H1 (cell line): Measurements from ENCODE around the gene ADARB2. TPM values are rescaled to one million over a fixed set of nuclear protein-coding genes. Genes with fewer than 3 reads are reported as not detected.

Experiments used
- CTCF ChIA-PET: fragments of 300-600 bp; sonication (Branson Sonifier 250); formaldehyde crosslinking; loops from one replicate; lab custom pipeline; 2021; ENCODE audit not compliant: partially characterized antibody; lab: Charles Lee
- POLR2A ChIA-PET: fragments of 300-600 bp; sonication (Branson Sonifier 250); formaldehyde crosslinking; loops from one replicate; lab custom pipeline; 2021; ENCODE audit warnings: inconsistent platforms; ENCODE audit not compliant: partially characterized antibody; lab: Charles Lee
- DNase-seq, 2 experiments: peaks; one replicate each; pipeline versions ENCODE4 v3.0.0 to v3.0.0-alpha.2; 2010 to 2022; ENCODE audit warnings: low spot score in 2 of 2, low read depth in 1 of 2, mixed read lengths in 1 of 2
- FAIRE-seq: peaks from 2 replicates; lab custom pipeline; 2011; peaks lifted over from hg19 to GRCh38; lab: Jason Lieb, UNC
- H2AFZ ChIP-seq: 2 replicates; pipeline ENCODE4 v1.8.1; 2012; ENCODE audit warnings: low read length, inconsistent platforms
- H2AK5ac ChIP-seq: 2 replicates; pipeline ENCODE4 v1.6.1; 2013; ENCODE audit warnings: low read depth, low read length
- H2BK120ac ChIP-seq: replicated peaks from 2 replicates; pipeline ENCODE3; 2013; ENCODE audit warnings: low read depth, low read length, inconsistent platforms
- H2BK12ac ChIP-seq: 2 replicates; pipeline ENCODE4 v1.6.1; 2013; ENCODE audit warnings: low read depth, low read length
- H2BK15ac ChIP-seq: 2 replicates; pipeline ENCODE4 v1.6.1; 2013; ENCODE audit warnings: low read length
- H2BK20ac ChIP-seq: 2 replicates; pipeline ENCODE4 v1.6.1; 2013; ENCODE audit warnings: low read length
- H2BK5ac ChIP-seq: 2 replicates; pipeline ENCODE4 v1.6.1; 2013; ENCODE audit warnings: low read depth, low read length
- H3K14ac ChIP-seq: 2 replicates; pipeline ENCODE4 v1.6.1; 2013; ENCODE audit warnings: inconsistent platforms; ENCODE audit not compliant: insufficient read length
- H3K18ac ChIP-seq: 2 replicates; pipeline ENCODE4 v1.6.1; 2013; ENCODE audit warnings: low read length; ENCODE audit errors: extremely low read depth
- H3K23ac ChIP-seq: 2 replicates; pipeline ENCODE4 v1.6.1; 2013; ENCODE audit warnings: inconsistent platforms; ENCODE audit not compliant: insufficient read length
- H3K23me2 ChIP-seq: 2 replicates; pipeline ENCODE4 v1.6.1; 2013; ENCODE audit warnings: low read depth, low read length
- H3K27ac ChIP-seq: 2 replicates; pipeline ENCODE4 v1.6.1; 2011; ENCODE audit warnings: low read depth, low read length, inconsistent platforms
- H3K27me3 ChIP-seq, 4 experiments: replicated peaks in 1 of 4; 1 replicate in 1 of 4; 2 replicates in 3 of 4; pipeline versions ENCODE4 v1.6.1 to v1.8.1; 2011 to 2013; ENCODE audit warnings: low read length in 3 of 4, mild to moderate bottlenecking in 3 of 4, inconsistent platforms in 2 of 4, mixed read lengths in 2 of 4, moderate library complexity in 1 of 4; ENCODE audit not compliant: control insufficient read depth in 3 of 4, insufficient read depth in 3 of 4; ENCODE audit errors: extremely low read depth in 1 of 4
- H3K36me3 ChIP-seq, 4 experiments: 2 replicates each; pipeline versions ENCODE4 v1.6.1 to v1.8.1; 2011 to 2013; ENCODE audit warnings: mild to moderate bottlenecking in 4 of 4, low read length in 3 of 4, moderate library complexity in 2 of 4, control low read depth in 1 of 4, inconsistent platforms in 1 of 4; ENCODE audit not compliant: insufficient read depth in 4 of 4, control insufficient read depth in 2 of 4
- H3K4ac ChIP-seq: replicated peaks from 2 replicates; pipeline ENCODE3; 2013; ENCODE audit warnings: low read length, low read depth, mixed read lengths, inconsistent platforms; ENCODE audit not compliant: insufficient read length
- H3K4me1 ChIP-seq, 4 experiments: replicated peaks in 1 of 4; 1 replicate in 1 of 4; 2 replicates in 3 of 4; pipeline versions ENCODE4 v1.6.1 to v1.8.1; 2011 to 2013; ENCODE audit warnings: low read length in 3 of 4, inconsistent platforms in 2 of 4, mixed read lengths in 1 of 4; ENCODE audit not compliant: insufficient read depth in 4 of 4, control insufficient read depth in 3 of 4
- H3K4me2 ChIP-seq, 2 experiments: 2 replicates each; pipeline versions ENCODE4 v1.6.1 to v1.8.1; 2011 to 2013; ENCODE audit warnings: low read depth in 2 of 2, low read length in 2 of 2, control low read depth in 1 of 2, inconsistent platforms in 1 of 2, mild to moderate bottlenecking in 1 of 2; ENCODE audit not compliant: insufficient read depth in 1 of 2
- H3K4me3 ChIP-seq, 4 experiments: fragments of 200-600, 300-600 bp in 1 of 4; sonication (generic), shearing (Covaris generic), sonication (Bioruptor Twin) in 1 of 4; 2 replicates each; pipeline versions ENCODE4 v1.5.1 to v1.8.1; 2011 to 2016; ENCODE audit warnings: low read length in 4 of 4, low read depth in 3 of 4, control low read depth in 2 of 4, inconsistent platforms in 2 of 4, mild to moderate bottlenecking in 2 of 4, mixed read lengths in 1 of 4, moderate library complexity in 1 of 4; ENCODE audit not compliant: insufficient read depth in 2 of 4; ENCODE audit errors: extremely low read depth in 1 of 4
- H3K56ac ChIP-seq: replicated peaks from 2 replicates; pipeline ENCODE3; 2013; ENCODE audit warnings: low read depth, mild to moderate bottlenecking, mixed read lengths, low read length, inconsistent platforms; ENCODE audit not compliant: insufficient read length
- H3K79me1 ChIP-seq: 2 replicates; pipeline ENCODE4 v1.6.1; 2013; ENCODE audit warnings: low read depth, low read length, control low read depth
- H3K79me2 ChIP-seq, 2 experiments: 2 replicates each; pipeline versions ENCODE4 v1.6.1 to v1.8.1; 2012 to 2013; ENCODE audit warnings: low read length in 2 of 2, mild to moderate bottlenecking in 2 of 2, inconsistent platforms in 1 of 2; ENCODE audit not compliant: insufficient read depth in 2 of 2, control insufficient read depth in 1 of 2
- H3K9ac ChIP-seq, 4 experiments: replicated peaks in 1 of 4; 1 replicate in 1 of 4; 2 replicates in 3 of 4; pipeline versions ENCODE4 v1.6.1 to v1.8.1; 2011 to 2013; ENCODE audit warnings: low read depth in 3 of 4, low read length in 3 of 4, control low read depth in 2 of 4, mild to moderate bottlenecking in 2 of 4, moderate library complexity in 2 of 4, inconsistent platforms in 1 of 4; ENCODE audit errors: extremely low read depth in 1 of 4
- H3K9me3 ChIP-seq, 2 experiments: 2 replicates each; pipeline versions ENCODE4 v1.6.1 to v1.8.1; 2012 to 2013; ENCODE audit warnings: mild to moderate bottlenecking in 2 of 2, moderate library complexity in 2 of 2, control low read depth in 1 of 2, inconsistent platforms in 1 of 2, low read depth in 1 of 2, low read length in 1 of 2, mixed read lengths in 1 of 2; ENCODE audit not compliant: insufficient read depth in 2 of 2
- H4K20me1 ChIP-seq, 2 experiments: replicated peaks in 1 of 2; 2 replicates each; pipeline versions ENCODE3 to v1.8.1; 2011 to 2013; ENCODE audit warnings: inconsistent platforms in 2 of 2, low read length in 2 of 2, mild to moderate bottlenecking in 1 of 2; ENCODE audit not compliant: insufficient read depth in 2 of 2, control insufficient read depth in 1 of 2
- H4K5ac ChIP-seq: 2 replicates; pipeline ENCODE4 v1.6.1; 2013; ENCODE audit warnings: low read length, low read depth, mixed read lengths, inconsistent platforms; ENCODE audit not compliant: insufficient read length
- H4K8ac ChIP-seq: 2 replicates; pipeline ENCODE4 v1.8.0; 2013; ENCODE audit warnings: mild to moderate bottlenecking, moderate library complexity, low read length, inconsistent platforms; ENCODE audit not compliant: insufficient read depth; ENCODE audit errors: extremely low read depth
- H4K91ac ChIP-seq: replicated peaks from 2 replicates; pipeline ENCODE3; 2013; ENCODE audit warnings: low read length, mixed read lengths, inconsistent platforms; ENCODE audit not compliant: insufficient read length
- EGR1 ChIP-seq: IDR thresholded peaks from 2 replicates; pipeline ENCODE4 v1.6.1; 2011; ENCODE audit warnings: low read depth, low read length, borderline replicate concordance
- JUN ChIP-seq: IDR thresholded peaks from 2 replicates; pipeline ENCODE4 v1.6.1; 2011; ENCODE audit warnings: low read depth, mild to moderate bottlenecking, improper control_type of control experiment, low read length
- RXRA ChIP-seq: IDR thresholded peaks from 2 replicates; pipeline ENCODE4 v1.6.1; 2011; ENCODE audit warnings: low read depth, mild to moderate bottlenecking, low read length, moderate library complexity; ENCODE audit not compliant: insufficient read depth
- SIN3A ChIP-seq, 2 experiments: IDR thresholded peaks in 1 of 2; conservative IDR thresholded peaks in 1 of 2; 2 replicates each; pipeline ENCODE4 v1.6.1; 2011 to 2012; ENCODE audit warnings: low read length in 2 of 2, improper control_type of control experiment in 1 of 2, low read depth in 1 of 2, mild to moderate bottlenecking in 1 of 2
- SUZ12 ChIP-seq: fragments of 200-600 bp; sonication (generic); IDR thresholded peaks from 2 replicates; pipeline ENCODE4 v1.6.1; 2012; ENCODE audit warnings: mild to moderate bottlenecking, inconsistent platforms, low read length, moderate library complexity, mixed read lengths
- WGBS, 2 experiments: shearing (Covaris generic) in 1 of 2; methylation state at CpG; one replicate each; pipeline versions ENCODE4 v1.1.6 to v1.1.7; 2013 to 2015; ENCODE audit warnings: low lambda C conversion rate in 2 of 2, mixed read lengths in 2 of 2, inconsistent platforms in 1 of 2, low coverage in 1 of 2, missing lambda C conversion rate in 1 of 2; ENCODE audit not compliant: insufficient replicate concordance in 2 of 2, insufficient coverage in 1 of 2, insufficient read length in 1 of 2; ENCODE audit errors: extremely low coverage in 1 of 2, missing lambda C conversion rate in 1 of 2; 5-methylcytosine and 5-hydroxymethylcytosine counted together
- polyA plus RNA-seq, 7 experiments: library from polyadenylated mRNA; depleted of rRNA in 3 of 7; stranded (reverse) in 5 of 7; unstranded in 2 of 7; fragments of >200 nt in 5 of 7; fragments of 200-250 nt in 2 of 7; gene quantifications; 1 replicate in 5 of 7; 2 replicates in 1 of 7; 4 replicates in 1 of 7; pipeline versions ENCODE4 v1.2.1 to v1.2.3, GENCODE V29; 2011 to 2013; ENCODE audit warnings: missing spikeins in 2 of 7, mixed read lengths in 2 of 7
- total RNA-seq: library from RNA; stranded (reverse); fragmentation: NEBNext Ultra II Directional; extraction: Animal tissue kit (Norgen Biotek cat#: 25700); gene quantifications from 2 replicates; pipeline ENCODE4 v1.2.1, GENCODE V29; 2021
- TF ChIP-seq, protein P1 (sequence below): IDR thresholded peaks from 2 replicates; pipeline ENCODE4 v1.6.1; 2011; ENCODE audit warnings: low read depth, mild to moderate bottlenecking, low read length; ENCODE audit not compliant: insufficient read depth
- TF ChIP-seq, protein P2 (sequence below): IDR thresholded peaks from 2 replicates; pipeline ENCODE4 v1.6.1; 2011; ENCODE audit warnings: low read length, improper control_type of control experiment

ADARB2 gene
- total and polyA plus RNA-seq, 2 of the 8 experiments (the other 6 are each of a cell fraction or from before 2014, with no cell fraction given) = 2.2 to 2.8 TPM

DNA sequence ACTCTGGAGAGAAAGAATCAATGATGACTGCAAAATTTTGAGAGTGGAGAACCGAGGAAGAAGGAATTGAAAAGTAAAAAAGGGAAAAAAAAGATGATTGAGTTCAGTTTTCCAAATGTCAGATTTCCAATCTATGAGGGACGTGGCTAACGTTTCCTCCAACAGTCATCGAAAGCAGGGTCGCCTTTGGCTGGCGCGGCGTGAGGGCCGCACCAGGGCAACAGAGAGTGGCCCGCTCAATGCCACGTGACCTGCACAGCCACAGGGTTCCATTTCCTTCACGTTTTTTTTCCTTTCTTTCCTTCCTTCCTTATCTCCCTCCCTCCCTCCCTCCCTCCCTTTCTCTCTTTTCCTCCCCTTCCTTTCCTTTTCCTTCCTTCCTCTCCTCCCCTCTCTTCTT is 579.3 kb downstream of the ADARB2 start:
- H3K4me3 ChIP-seq = no peak overlapping the region
- H3K79me1 ChIP-seq = no peaks in the 10 kb centered on the region
- ChIA-PET POLR2A (interaction anchor here (1.7 kb wide), 1 partner anchor 10 kb away, joined by 3 read pairs; no protein-coding TSS in a partner anchor), CTCF (no interaction called here)
- 90% methylated on average over 11 of the region's 12 CpGs; no CpG with 5 or more reads in 1 of the 2 experiments for WGBS, 2 experiments
- H3K27ac ChIP-seq = no peak overlapping the region
- H3K4me1 ChIP-seq = no peaks in the 10 kb centered on the region; a peak in 1 of 7 replicates
- H3K23ac ChIP-seq = no peak overlapping the region
- no peaks in the 10 kb centered on the region for H3K9me3 ChIP-seq
- H3K36me3 ChIP-seq = no peaks in the 10 kb centered on the region
- no peaks in the 10 kb centered on the region for H3K79me2 ChIP-seq
- H3K4me2 ChIP-seq = no peak overlapping the region
- peaks cover 0 to 4% (median 0%) of the 10 kb centered on the region in 4 experiments; a peak in 2 of 7 replicates for H3K27me3 ChIP-seq
- no peak overlapping the region for H3K9ac ChIP-seq
- H3K4ac ChIP-seq = no peak overlapping the region
- no peak overlapping the region for H2BK5ac ChIP-seq
- H3K56ac ChIP-seq = no peak overlapping the region
- no peak overlapping the region for H2AK5ac ChIP-seq
- H2BK120ac ChIP-seq = no peak overlapping the region
- no peak overlapping the region for H4K5ac ChIP-seq
- TF ChIP-seq, protein P1, sequence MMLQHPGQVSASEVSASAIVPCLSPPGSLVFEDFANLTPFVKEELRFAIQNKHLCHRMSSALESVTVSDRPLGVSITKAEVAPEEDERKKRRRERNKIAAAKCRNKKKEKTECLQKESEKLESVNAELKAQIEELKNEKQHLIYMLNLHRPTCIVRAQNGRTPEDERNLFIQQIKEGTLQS = no peak
- TF ChIP-seq, protein P2, sequence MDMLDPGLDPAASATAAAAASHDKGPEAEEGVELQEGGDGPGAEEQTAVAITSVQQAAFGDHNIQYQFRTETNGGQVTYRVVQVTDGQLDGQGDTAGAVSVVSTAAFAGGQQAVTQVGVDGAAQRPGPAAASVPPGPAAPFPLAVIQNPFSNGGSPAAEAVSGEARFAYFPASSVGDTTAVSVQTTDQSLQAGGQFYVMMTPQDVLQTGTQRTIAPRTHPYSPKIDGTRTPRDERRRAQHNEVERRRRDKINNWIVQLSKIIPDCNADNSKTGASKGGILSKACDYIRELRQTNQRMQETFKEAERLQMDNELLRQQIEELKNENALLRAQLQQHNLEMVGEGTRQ = no peak
- TF ChIP-seq SUZ12 (no peak), SIN3A (conservative IDR thresholded peaks at IDR 0.05 in 1 of 2, IDR thresholded peaks at IDR 0.05 in 1 of 2; ENCODE audit: low read depth in 1 of 2, low read length in 2 of 2) (no peak), EGR1 (no peak), RXRA (no peak), JUN (no peak)
- no peak overlapping the region for H2BK15ac ChIP-seq
- no peak for DNase-seq
- no peaks in the 10 kb centered on the region for H3K23me2 ChIP-seq
- H4K20me1 ChIP-seq = no peaks in the 10 kb centered on the region
- no peak overlapping the region for H4K91ac ChIP-seq
- H3K18ac ChIP-seq = no peak overlapping the region
- H3K14ac ChIP-seq = no peak overlapping the region
- no peak overlapping the region for H2BK20ac ChIP-seq
- H2AFZ ChIP-seq = no peak overlapping the region
- H2BK12ac ChIP-seq = no peak overlapping the region
- H4K8ac ChIP-seq = no peak overlapping the region
- FAIRE-seq = no peak
